Neuronal stem cell (in vitro differentiated cells): ENCODE measurements around the gene RFT1.
A peak's percentile ranks its signal among the peaks of the same experiment; 100 is the strongest.

Experiments used
- DNase-seq: peaks from one replicate; pipeline ENCODE4 v3.0.0-alpha.2; 2013; ENCODE audit warnings: low spot score
- H2AFZ ChIP-seq: one replicate; pipeline ENCODE4 v1.6.1; 2013; ENCODE audit warnings: mild to moderate bottlenecking, low read length, inconsistent platforms
- H2AK5ac ChIP-seq: 2 replicates; pipeline ENCODE4 v1.6.1; 2013; ENCODE audit warnings: low read depth, mild to moderate bottlenecking, inconsistent platforms, low read length, moderate library complexity, mixed read lengths
- H2BK120ac ChIP-seq: 2 replicates; pipeline ENCODE4 v1.6.1; 2013; ENCODE audit warnings: low read depth, mild to moderate bottlenecking, inconsistent platforms, low read length, moderate library complexity, mixed read lengths
- H2BK12ac ChIP-seq: one replicate; pipeline ENCODE4 v1.6.1; 2013; ENCODE audit warnings: low read length, inconsistent platforms
- H2BK15ac ChIP-seq: 2 replicates; pipeline ENCODE4 v1.6.1; 2013; ENCODE audit warnings: mild to moderate bottlenecking, low read length, inconsistent platforms, mixed read lengths
- H2BK5ac ChIP-seq: one replicate; pipeline ENCODE4 v1.6.1; 2013; ENCODE audit warnings: inconsistent platforms, mild to moderate bottlenecking, low read length, moderate library complexity
- H3K14ac ChIP-seq: one replicate; pipeline ENCODE4 v1.6.1; 2013; ENCODE audit warnings: low read length, inconsistent platforms
- H3K18ac ChIP-seq: 2 replicates; pipeline ENCODE4 v1.6.1; 2013; ENCODE audit warnings: low read length, inconsistent platforms
- H3K23ac ChIP-seq: 2 replicates; pipeline ENCODE4 v1.6.1; 2013; ENCODE audit warnings: low read depth, mild to moderate bottlenecking, mixed read lengths, low read length, inconsistent platforms; ENCODE audit not compliant: poor library complexity
- H3K27ac ChIP-seq: replicated peaks from 3 replicates; pipeline ENCODE4 v1.5.1; 2013; ENCODE audit warnings: low read length, inconsistent platforms
- H3K27me3 ChIP-seq, 3 experiments: 2 replicates each; pipeline ENCODE4 v1.6.1; 2013; ENCODE audit warnings: low read length in 3 of 3, mild to moderate bottlenecking in 2 of 3, inconsistent platforms in 1 of 3, low read depth in 1 of 3, mixed read lengths in 1 of 3, moderate library complexity in 1 of 3; ENCODE audit not compliant: control insufficient read depth in 3 of 3, insufficient read depth in 3 of 3
- H3K36me3 ChIP-seq, 2 donors: replicated peaks in 1 of 2; 2 replicates each; pipeline ENCODE4 v1.6.1; 2013; ENCODE audit warnings: low read length in 2 of 2; ENCODE audit not compliant: control insufficient read depth in 2 of 2, insufficient read depth in 2 of 2
- H3K4ac ChIP-seq: 2 replicates; pipeline ENCODE4 v1.6.1; 2013; ENCODE audit warnings: inconsistent platforms, mild to moderate bottlenecking, low read length, moderate library complexity
- H3K4me1 ChIP-seq, 2 donors: 1 replicate in 1 of 2; 2 replicates in 1 of 2; pipeline ENCODE4 v1.6.1; 2013; ENCODE audit warnings: low read length in 2 of 2, low read depth in 1 of 2; ENCODE audit not compliant: control insufficient read depth in 2 of 2, insufficient read depth in 1 of 2
- H3K4me2 ChIP-seq: one replicate; pipeline ENCODE4 v1.6.1; 2013; ENCODE audit warnings: mild to moderate bottlenecking, low read length, inconsistent platforms; ENCODE audit not compliant: insufficient read depth, poor library complexity, severe bottlenecking
- H3K4me3 ChIP-seq, 2 donors: 2 replicates each; pipeline ENCODE4 v1.5.1; 2013; ENCODE audit warnings: low read length in 2 of 2, mild to moderate bottlenecking in 2 of 2, inconsistent platforms in 1 of 2, moderate library complexity in 1 of 2
- H3K79me1 ChIP-seq: one replicate; pipeline ENCODE4 v1.6.1; 2013; ENCODE audit warnings: low read depth, mild to moderate bottlenecking, inconsistent platforms, low read length, moderate library complexity
- H3K9ac ChIP-seq: one replicate; pipeline ENCODE4 v1.6.1; 2013; ENCODE audit warnings: mild to moderate bottlenecking, low read depth, low read length, inconsistent platforms; ENCODE audit not compliant: poor library complexity
- H3K9me3 ChIP-seq, 2 donors: replicated peaks in 1 of 2; 2 replicates each; pipeline versions ENCODE3 to v1.6.1; 2013; ENCODE audit warnings: low read length in 2 of 2, mild to moderate bottlenecking in 2 of 2, inconsistent platforms in 1 of 2, low read depth in 1 of 2, mixed read lengths in 1 of 2, moderate library complexity in 1 of 2; ENCODE audit not compliant: control insufficient read depth in 2 of 2, insufficient read depth in 1 of 2
- H4K8ac ChIP-seq: one replicate; pipeline ENCODE4 v1.6.1; 2013; ENCODE audit warnings: low read depth, mild to moderate bottlenecking, inconsistent platforms, low read length, moderate library complexity
- H4K91ac ChIP-seq: one replicate; pipeline ENCODE4 v1.6.1; 2013; ENCODE audit warnings: low read length, low read depth, mild to moderate bottlenecking, inconsistent platforms; ENCODE audit not compliant: poor library complexity
- WGBS, 2 donors: extraction: QIAGEN DNeasy Blood & Tissue Kit; methylation state at CpG; one replicate each; pipeline ENCODE4 v1.1.7; 2013; ENCODE audit warnings: missing lambda C conversion rate in 2 of 2, mixed read lengths in 1 of 2; ENCODE audit not compliant: insufficient read length in 2 of 2, insufficient replicate concordance in 1 of 2; ENCODE audit errors: extremely low coverage in 2 of 2; 5-methylcytosine and 5-hydroxymethylcytosine counted together

Gene RFT1

DNA sequence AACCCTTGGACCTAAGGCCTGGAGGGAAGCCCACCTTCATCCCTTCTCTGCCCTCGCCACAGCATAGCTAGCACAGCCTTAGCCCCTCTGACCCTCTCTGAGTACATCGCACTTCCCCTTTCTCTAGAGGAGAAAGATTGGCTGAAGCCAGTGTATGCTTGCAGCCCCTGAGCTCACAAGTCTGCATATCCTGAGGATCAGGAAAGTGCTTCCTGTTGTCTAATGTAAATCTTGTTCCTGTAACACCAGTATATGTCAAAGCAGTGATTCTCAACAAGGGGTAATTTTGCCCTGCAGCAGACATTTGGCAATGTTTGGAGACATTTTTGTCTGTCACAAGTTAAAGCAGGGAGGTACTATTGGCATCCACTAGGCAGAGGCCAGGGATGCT, 28.5 kb upstream of the RFT1 start:
- H3K4me2 ChIP-seq: no peak overlapping the region
- no peak overlapping the region for H3K23ac ChIP-seq
- peaks cover 9 to 33% of the 10 kb centered on the region in 2 donors for H3K4me1 ChIP-seq
- H2BK12ac ChIP-seq: no peak overlapping the region
- H2BK15ac ChIP-seq: peak overlapping the region; percentile 1
- H3K9ac ChIP-seq: no peak overlapping the region
- WGBS, 2 donors: no CpG with 5 or more reads among the region's 2 CpGs
- no peak for DNase-seq
- H3K18ac ChIP-seq: no peak overlapping the region
- no peak overlapping the region for H2AFZ ChIP-seq
- peak overlapping the region; percentile 9 for H2AK5ac ChIP-seq
- peaks cover 0 to 92% (median 25%) of the 10 kb centered on the region in 3 experiments for H3K27me3 ChIP-seq
- no peak overlapping the region for H4K91ac ChIP-seq
- H3K79me1 ChIP-seq: no peaks in the 10 kb centered on the region
- H3K27ac ChIP-seq: no peak overlapping the region
- no peak overlapping the region for H2BK5ac ChIP-seq
- no peak overlapping the region for H3K14ac ChIP-seq
- no peak overlapping the region for H4K8ac ChIP-seq
- H3K4ac ChIP-seq: no peak overlapping the region
- no peaks in the 10 kb centered on the region for H3K36me3 ChIP-seq
- no peak overlapping the region for H2BK120ac ChIP-seq
- H3K4me3 ChIP-seq: no peak overlapping the region
- H3K9me3 ChIP-seq: no peaks in the 10 kb centered on the region

DNA sequence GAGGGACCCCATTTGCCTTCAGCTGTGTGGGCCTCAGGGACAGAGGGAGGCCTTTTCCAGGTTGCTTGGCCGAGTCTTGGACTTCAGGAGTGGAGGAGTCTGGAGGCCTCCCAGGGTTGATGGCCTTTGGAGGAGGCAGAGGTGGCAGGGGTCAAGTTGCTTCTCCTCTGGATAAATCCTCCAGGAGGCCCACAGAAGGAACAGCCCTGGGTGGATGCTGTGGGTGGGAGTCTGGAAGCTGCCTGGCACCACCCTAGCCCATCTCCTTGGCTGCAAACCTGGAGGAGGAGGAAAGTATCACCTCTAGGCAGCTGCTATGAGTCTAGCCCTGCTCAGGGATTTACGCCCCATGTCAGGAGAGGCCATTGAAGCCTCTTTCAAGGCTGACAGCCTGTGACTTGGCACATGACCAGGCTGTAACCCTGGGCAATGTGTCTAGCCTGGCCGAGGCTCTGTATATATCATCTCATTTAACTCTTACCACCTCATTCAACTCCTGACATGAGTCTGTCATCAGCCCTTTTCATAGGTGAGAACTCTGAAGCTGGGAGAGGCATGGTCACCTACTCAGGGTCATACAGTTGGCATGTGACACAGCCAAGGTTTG, 27.8 kb upstream of the RFT1 start:
- DNase-seq: no peak
- Histone ChIP-seq H3K79me1 (no peaks in the 10 kb centered on the region), H3K4ac (no peak overlapping the region), H4K91ac (no peak overlapping the region), H3K9ac (no peak overlapping the region), H2BK120ac (no peak overlapping the region), H3K18ac (no peak overlapping the region), H3K36me3 (no peaks in the 10 kb centered on the region), H3K27ac (no peak overlapping the region), H3K4me3 (no peak overlapping the region), H2AFZ (no peak overlapping the region), H2AK5ac (peak overlapping the region; percentile 9), H3K14ac (no peak overlapping the region), H3K4me1 (peaks cover 2 to 30% of the 10 kb centered on the region in 2 donors), H3K4me2 (no peak overlapping the region), H2BK12ac (no peak overlapping the region), H4K8ac (no peak overlapping the region), H2BK15ac (peak overlapping the region; percentile 1), H3K23ac (no peak overlapping the region), H3K9me3 (no peaks in the 10 kb centered on the region), H2BK5ac (no peak overlapping the region), H3K27me3 (peaks cover 0 to 93% (median 25%) of the 10 kb centered on the region in 3 experiments)
- no CpG with 5 or more reads among the region's 3 CpGs for WGBS, 2 donors

DNA sequence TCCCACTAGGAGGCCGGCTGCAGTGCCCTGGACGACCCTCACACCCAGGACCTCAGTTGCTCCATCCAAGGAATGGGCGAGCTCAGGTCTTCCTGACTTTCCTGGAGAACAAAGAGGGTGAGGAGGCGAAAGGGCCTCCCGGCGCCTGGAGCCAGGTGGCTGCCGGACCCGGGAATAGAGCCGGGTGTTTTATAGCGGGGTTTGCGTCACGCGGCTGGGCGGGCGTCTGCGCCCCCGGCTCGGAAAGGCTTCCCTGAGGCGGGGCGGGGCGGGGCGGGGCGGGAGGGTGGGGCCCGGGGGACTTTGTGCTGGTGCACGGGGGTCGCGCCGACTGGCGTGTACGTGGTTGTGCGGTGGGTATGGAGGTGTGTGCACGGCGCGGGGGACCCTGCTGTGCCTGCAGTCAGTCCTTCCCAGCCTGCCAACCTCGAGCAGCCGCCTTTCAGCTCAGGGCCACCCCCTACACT, 26.2 kb upstream of the RFT1 start:
- Histone ChIP-seq H3K14ac (peak overlapping the region; percentile 72), H2BK5ac (peak overlapping the region; percentile 62), H3K18ac (peak overlapping the region; percentile 94), H2BK120ac (peak overlapping the region; percentile 36), H3K27me3 (peaks cover 0 to 98% (median 24%) of the 10 kb centered on the region in 3 experiments), H3K4me2 (peak overlapping the region; percentile 35), H3K79me1 (no peaks in the 10 kb centered on the region), H3K36me3 (no peaks in the 10 kb centered on the region), H2BK12ac (peak overlapping the region; percentile 44), H3K27ac (no peak overlapping the region), H3K4me1 (peaks cover 0 to 22% of the 10 kb centered on the region in 2 donors), H2AK5ac (peak overlapping the region; percentile 94), H3K9ac (no peak overlapping the region), H3K4me3 (peak overlapping the region in 1 of 2 donors; percentile 53), H4K8ac (no peak overlapping the region), H2BK15ac (peak overlapping the region; percentile 71), H2AFZ (no peak overlapping the region), H3K4ac (no peak overlapping the region), H3K23ac (no peak overlapping the region), H3K9me3 (no peaks in the 10 kb centered on the region), H4K91ac (no peak overlapping the region)
- DNase-seq: no peak
- no CpG with 5 or more reads among the region's 36 CpGs for WGBS, 2 donors

DNA sequence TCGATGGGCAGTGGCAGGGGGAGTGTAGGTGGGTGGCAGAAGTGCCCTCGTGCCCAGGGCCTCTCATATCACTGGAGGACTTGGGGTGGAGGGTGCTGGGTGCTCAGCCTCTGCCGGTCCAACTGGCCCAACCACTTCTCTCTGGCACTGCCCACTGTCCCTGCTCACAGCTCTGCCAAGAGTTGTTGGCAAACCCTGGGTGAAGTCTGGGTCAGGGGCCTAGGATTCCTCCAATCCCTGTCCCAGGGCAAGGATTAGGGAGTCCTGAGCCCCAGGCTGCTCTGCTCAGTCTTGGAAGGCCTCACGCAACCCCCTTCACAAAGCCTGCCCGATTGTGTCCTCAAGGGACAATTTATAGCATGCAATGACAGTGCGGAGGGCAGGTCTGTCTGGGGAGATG, 25.5 kb upstream of the RFT1 start:
- Histone ChIP-seq H3K23ac (peak overlapping the region; percentile 38), H3K18ac (peak overlapping the region; percentile 2), H2BK15ac (peak overlapping the region; percentile 76), H2AFZ (no peak overlapping the region), H3K79me1 (no peaks in the 10 kb centered on the region), H3K36me3 (no peaks in the 10 kb centered on the region), H4K91ac (no peak overlapping the region), H3K9ac (no peak overlapping the region), H2BK12ac (peak overlapping the region; percentile 86), H3K4me2 (no peak overlapping the region), H2BK5ac (no peak overlapping the region), H3K27me3 (peaks cover 0 to 98% (median 23%) of the 10 kb centered on the region in 3 experiments), H3K4me1 (peaks cover 0 to 22% of the 10 kb centered on the region in 2 donors), H2BK120ac (no peak overlapping the region), H4K8ac (no peak overlapping the region), H3K9me3 (no peaks in the 10 kb centered on the region), H2AK5ac (peak overlapping the region; percentile 83), H3K14ac (no peak overlapping the region), H3K27ac (no peak overlapping the region), H3K4ac (no peak overlapping the region), H3K4me3 (no peak overlapping the region)
- no CpG with 5 or more reads among the region's 6 CpGs for WGBS, 2 donors
- no peak for DNase-seq
